H1 (cell line): ENCODE data around the gene VAT1L.

Experiments used
- ASH2L ChIP-seq: fragments of 200-600, 300-600 bp; sonication (generic); IDR thresholded peaks from one replicate; pipeline ENCODE4 v1.7.1; 2017; ENCODE audit warnings: low read length
- BRCA1 ChIP-seq: IDR thresholded peaks from 2 replicates; pipeline ENCODE4 v1.6.1; 2012; ENCODE audit warnings: low read depth, low read length, improper control_type of control experiment
- CEBPB ChIP-seq: IDR thresholded peaks from 2 replicates; pipeline ENCODE4 v1.6.1; 2012; ENCODE audit warnings: low read depth, low read length
- EZH2 ChIP-seq: fragments of 200-600 bp; sonication (generic); IDR thresholded peaks from 2 replicates; pipeline ENCODE4 v1.7.1; 2012; ENCODE audit warnings: low read depth, mild to moderate bottlenecking, moderate library complexity, low read length, inconsistent platforms; ENCODE audit not compliant: severe bottlenecking
- FOSL1 ChIP-seq: IDR thresholded peaks from 2 replicates; pipeline ENCODE4 v1.6.1; 2011; ENCODE audit warnings: mild to moderate bottlenecking, low read depth, low read length, moderate library complexity; ENCODE audit not compliant: insufficient read depth
- JUND ChIP-seq: IDR thresholded peaks from 2 replicates; pipeline ENCODE4 v1.6.1; 2011; ENCODE audit warnings: mild to moderate bottlenecking, improper control_type of control experiment, low read length
- KDM1A ChIP-seq: fragments of 200-600, 300-600 bp; sonication (generic); IDR thresholded peaks from 2 replicates; pipeline ENCODE4 v1.7.1; 2016; ENCODE audit warnings: mild to moderate bottlenecking, low read length, borderline replicate concordance
- POLR2A ChIP-seq, 2 experiments: IDR thresholded peaks; 1 replicate in 1 of 2; 2 replicates in 1 of 2; pipeline ENCODE4 v1.6.1; 2011; ENCODE audit warnings: low read depth in 2 of 2, low read length in 2 of 2, mild to moderate bottlenecking in 2 of 2; ENCODE audit errors: control extremely low read depth in 1 of 2
- POLR2AphosphoS5 ChIP-seq: IDR thresholded peaks from 2 replicates; pipeline ENCODE4 v1.6.1; 2011; ENCODE audit warnings: low read depth, low read length
- RFX5 ChIP-seq: IDR thresholded peaks from 2 replicates; pipeline ENCODE4 v1.6.1; 2011; ENCODE audit warnings: low read depth, low read length, improper control_type of control experiment, borderline replicate concordance
- RXRA ChIP-seq: IDR thresholded peaks from 2 replicates; pipeline ENCODE4 v1.6.1; 2011; ENCODE audit warnings: low read depth, mild to moderate bottlenecking, low read length, moderate library complexity; ENCODE audit not compliant: insufficient read depth
- YY1 ChIP-seq: IDR thresholded peaks from 2 replicates; pipeline ENCODE4 v1.6.1; 2011; ENCODE audit warnings: low read depth, mild to moderate bottlenecking, low read length
- TF ChIP-seq, protein P1 (sequence below), 3 experiments: IDR thresholded peaks; 1 replicate in 2 of 3; 2 replicates in 1 of 3; pipeline versions ENCODE4 v1.5.1 to v1.6.1; 2011; ENCODE audit warnings: low read length in 3 of 3, mild to moderate bottlenecking in 3 of 3, inconsistent platforms in 2 of 3, low read depth in 1 of 3, moderate library complexity in 1 of 3; ENCODE audit not compliant: insufficient read depth in 1 of 3; ENCODE audit errors: control extremely low read depth in 1 of 3

- TF ChIP-seq POLR2A (IDR thresholded peaks at IDR 0.05; ENCODE audit: control extremely low read depth in 1 of 2, low read depth in 2 of 2, low read length in 2 of 2) (no peak), POLR2AphosphoS5 (no peak), FOSL1 (no peak), BRCA1 (no peak), JUND (no peak), RFX5 (no peak), KDM1A (no peak), RXRA (no peak), YY1 (no peak), ASH2L (no peak), EZH2 (no peak), CEBPB (no peak)
- TF ChIP-seq, protein P1, sequence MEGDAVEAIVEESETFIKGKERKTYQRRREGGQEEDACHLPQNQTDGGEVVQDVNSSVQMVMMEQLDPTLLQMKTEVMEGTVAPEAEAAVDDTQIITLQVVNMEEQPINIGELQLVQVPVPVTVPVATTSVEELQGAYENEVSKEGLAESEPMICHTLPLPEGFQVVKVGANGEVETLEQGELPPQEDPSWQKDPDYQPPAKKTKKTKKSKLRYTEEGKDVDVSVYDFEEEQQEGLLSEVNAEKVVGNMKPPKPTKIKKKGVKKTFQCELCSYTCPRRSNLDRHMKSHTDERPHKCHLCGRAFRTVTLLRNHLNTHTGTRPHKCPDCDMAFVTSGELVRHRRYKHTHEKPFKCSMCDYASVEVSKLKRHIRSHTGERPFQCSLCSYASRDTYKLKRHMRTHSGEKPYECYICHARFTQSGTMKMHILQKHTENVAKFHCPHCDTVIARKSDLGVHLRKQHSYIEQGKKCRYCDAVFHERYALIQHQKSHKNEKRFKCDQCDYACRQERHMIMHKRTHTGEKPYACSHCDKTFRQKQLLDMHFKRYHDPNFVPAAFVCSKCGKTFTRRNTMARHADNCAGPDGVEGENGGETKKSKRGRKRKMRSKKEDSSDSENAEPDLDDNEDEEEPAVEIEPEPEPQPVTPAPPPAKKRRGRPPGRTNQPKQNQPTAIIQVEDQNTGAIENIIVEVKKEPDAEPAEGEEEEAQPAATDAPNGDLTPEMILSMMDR (IDR thresholded peaks at IDR 0.05; ENCODE audit: control extremely low read depth in 1 of 3, insufficient read depth in 1 of 3, low read depth in 1 of 3, low read length in 3 of 3): no peak
These were observed 156.8 kb downstream of the VAT1L start for GRCh38 chr16:77945126-77945525.
